Measurements from ENCODE around the gene TET3.

DNA sequence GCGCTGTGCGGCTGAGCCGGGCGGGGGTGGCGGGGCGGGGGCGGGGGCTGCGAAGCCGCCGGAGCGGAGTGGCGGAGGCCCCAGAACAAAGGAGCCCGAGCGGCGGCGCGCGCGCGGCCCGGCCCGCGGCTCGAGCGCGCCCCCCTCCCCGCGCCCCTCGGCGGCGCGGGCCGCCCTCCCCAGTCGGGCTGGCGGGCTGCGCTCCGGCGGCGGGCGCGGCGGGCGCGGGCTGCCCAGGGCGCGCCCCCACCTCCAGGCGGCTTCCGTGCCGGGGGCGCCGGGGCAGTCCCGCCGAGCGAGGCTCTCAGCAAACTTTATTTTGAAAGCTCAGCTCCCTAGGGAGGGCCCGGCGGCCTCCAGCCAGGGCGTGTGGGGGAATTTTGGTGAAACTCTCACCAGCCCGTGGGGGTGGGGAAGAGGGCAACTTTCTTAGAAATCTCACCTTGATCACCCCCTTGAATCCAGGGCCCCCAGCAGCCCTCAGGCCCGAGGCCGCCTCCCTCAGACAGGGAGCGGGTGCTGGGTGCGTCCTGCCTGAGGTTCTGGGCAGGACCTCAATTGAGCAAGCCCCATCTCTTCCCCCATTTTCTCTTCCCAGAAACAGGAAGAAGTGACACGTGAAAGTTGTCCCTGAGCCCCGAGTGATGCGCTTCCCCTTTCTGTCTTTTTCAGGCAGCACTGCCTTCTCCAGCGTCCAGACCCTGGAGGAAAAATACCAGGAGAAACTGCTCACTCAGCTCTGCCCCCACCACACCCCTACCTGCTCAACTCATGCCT, 786 bp downstream of the TET3 start:
- TF ChIP-seq, protein P1, sequence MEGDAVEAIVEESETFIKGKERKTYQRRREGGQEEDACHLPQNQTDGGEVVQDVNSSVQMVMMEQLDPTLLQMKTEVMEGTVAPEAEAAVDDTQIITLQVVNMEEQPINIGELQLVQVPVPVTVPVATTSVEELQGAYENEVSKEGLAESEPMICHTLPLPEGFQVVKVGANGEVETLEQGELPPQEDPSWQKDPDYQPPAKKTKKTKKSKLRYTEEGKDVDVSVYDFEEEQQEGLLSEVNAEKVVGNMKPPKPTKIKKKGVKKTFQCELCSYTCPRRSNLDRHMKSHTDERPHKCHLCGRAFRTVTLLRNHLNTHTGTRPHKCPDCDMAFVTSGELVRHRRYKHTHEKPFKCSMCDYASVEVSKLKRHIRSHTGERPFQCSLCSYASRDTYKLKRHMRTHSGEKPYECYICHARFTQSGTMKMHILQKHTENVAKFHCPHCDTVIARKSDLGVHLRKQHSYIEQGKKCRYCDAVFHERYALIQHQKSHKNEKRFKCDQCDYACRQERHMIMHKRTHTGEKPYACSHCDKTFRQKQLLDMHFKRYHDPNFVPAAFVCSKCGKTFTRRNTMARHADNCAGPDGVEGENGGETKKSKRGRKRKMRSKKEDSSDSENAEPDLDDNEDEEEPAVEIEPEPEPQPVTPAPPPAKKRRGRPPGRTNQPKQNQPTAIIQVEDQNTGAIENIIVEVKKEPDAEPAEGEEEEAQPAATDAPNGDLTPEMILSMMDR (IDR thresholded peaks at IDR 0.05), result no peak
- TF ChIP-seq POLR2A (IDR thresholded peaks at IDR 0.05), result no peak

Data from testis (tissue), 2 donors.